OCI-LY1 (cell line): ENCODE results near the gene TIMP2.

Source experiments
- CTCF ChIP-seq: fragments of 200-600 bp; sonication (generic), shearing (Covaris generic); IDR thresholded peaks from 2 replicates; pipeline ENCODE4 v1.5.1; 2017; ENCODE audit warnings: mild to moderate bottlenecking, antibody characterized with exemption, low read length, moderate library complexity, mixed read lengths
- EZH2 ChIP-seq: fragments of 200-600 bp; sonication (generic), shearing (Covaris generic); IDR thresholded peaks from 2 replicates; pipeline ENCODE4 v1.8.0; 2017; ENCODE audit warnings: borderline replicate concordance, mixed run types, mild to moderate bottlenecking, antibody characterized with exemption, low read length, moderate library complexity, mixed read lengths

- TF ChIP-seq CTCF (no peak), EZH2 (no peak)
These were observed 104.3 kb downstream of the TIMP2 start for GRCh38 chr17:78820841-78821240.
